ENCODE results near the gene PRUNE1.

DNA sequence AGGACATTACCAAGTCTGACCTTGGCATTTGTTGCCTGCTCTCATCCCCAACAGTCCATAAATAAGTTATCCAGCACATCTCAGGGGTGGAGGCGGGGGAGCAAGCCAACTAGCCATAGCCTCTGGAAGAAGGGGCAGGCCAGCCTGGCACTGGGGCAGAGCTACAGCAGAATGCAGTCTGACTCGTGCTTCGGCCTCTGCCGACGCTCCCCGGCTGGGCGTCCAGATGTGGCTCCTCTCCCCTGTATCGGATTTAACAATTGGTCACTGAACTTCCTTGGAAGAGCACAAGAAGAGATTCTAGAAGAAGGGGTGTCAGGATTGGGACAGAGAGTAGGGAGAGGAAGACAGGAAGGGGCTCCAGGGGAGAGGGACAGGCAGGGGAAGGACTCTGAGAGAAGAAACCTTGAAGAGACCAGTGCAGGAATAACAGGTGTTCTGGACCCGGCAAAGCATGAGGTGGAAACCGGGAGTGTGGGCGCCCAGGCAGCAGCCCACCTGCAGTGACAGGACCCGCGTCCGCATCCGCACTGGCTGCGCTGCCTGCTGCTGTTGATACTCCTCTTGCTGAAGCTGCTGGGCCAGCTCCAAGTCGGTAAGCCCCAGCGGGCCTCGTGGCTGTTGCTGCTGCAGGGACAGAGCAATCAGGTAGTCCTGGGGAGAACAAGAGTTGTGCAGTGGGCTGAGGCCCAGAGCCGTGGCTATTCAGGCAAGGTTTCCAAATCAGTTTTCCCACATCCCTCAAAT lies 10.9 kb upstream of the PRUNE1 start:
- TF ChIP-seq BHLHE40 (IDR thresholded peaks at IDR 0.05; ENCODE audit: borderline replicate concordance) = no peak
- no peak for TF ChIP-seq FOXA1 (IDR thresholded peaks at IDR 0.05)
- no peak for TF ChIP-seq SP1 (IDR thresholded peaks at IDR 0.05)
- TF ChIP-seq NFRKB (IDR thresholded peaks at IDR 0.05) = no peak
- TF ChIP-seq CTBP1 (IDR thresholded peaks at IDR 0.05; ENCODE audit: borderline replicate concordance) = no peak
- TF ChIP-seq SUZ12 (IDR thresholded peaks at IDR 0.05) = no peak
- TF ChIP-seq TARDBP (IDR thresholded peaks at IDR 0.05) = no peak
- TF ChIP-seq FOXK2 (IDR thresholded peaks at IDR 0.05) = no peak
- TF ChIP-seq ELF4 (IDR thresholded peaks at IDR 0.05) = no peak
- no peak for TF ChIP-seq ZNF384 (IDR thresholded peaks at IDR 0.05)
- TF ChIP-seq, protein P1, sequence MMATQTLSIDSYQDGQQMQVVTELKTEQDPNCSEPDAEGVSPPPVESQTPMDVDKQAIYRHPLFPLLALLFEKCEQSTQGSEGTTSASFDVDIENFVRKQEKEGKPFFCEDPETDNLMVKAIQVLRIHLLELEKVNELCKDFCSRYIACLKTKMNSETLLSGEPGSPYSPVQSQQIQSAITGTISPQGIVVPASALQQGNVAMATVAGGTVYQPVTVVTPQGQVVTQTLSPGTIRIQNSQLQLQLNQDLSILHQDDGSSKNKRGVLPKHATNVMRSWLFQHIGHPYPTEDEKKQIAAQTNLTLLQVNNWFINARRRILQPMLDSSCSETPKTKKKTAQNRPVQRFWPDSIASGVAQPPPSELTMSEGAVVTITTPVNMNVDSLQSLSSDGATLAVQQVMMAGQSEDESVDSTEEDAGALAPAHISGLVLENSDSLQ (IDR thresholded peaks at IDR 0.05) = no peak
- TF ChIP-seq L3MBTL2 (conservative IDR thresholded peaks at IDR 0.05) = no peak
- no peak for TF ChIP-seq HDGF (IDR thresholded peaks at IDR 0.05; ENCODE audit: borderline replicate concordance)
- TF ChIP-seq FOXM1 (IDR thresholded peaks at IDR 0.05; ENCODE audit: borderline replicate concordance) = no peak
